C1 segment of cervical spinal cord (tissue), 14 donors: Measurements from ENCODE around the gene UBE2D2.
"Not testable (repeated sequence)": the region's sequence is repeated elsewhere in the genome, so short reads cannot be mapped to it uniquely, and the experiment has no call there.

Experiments
- DNase-seq, 14 donors: peaks; one replicate each; lab custom pipeline; 2025; lab: John Stamatoyannopoulos, UW

Gene UBE2D2

DNA sequence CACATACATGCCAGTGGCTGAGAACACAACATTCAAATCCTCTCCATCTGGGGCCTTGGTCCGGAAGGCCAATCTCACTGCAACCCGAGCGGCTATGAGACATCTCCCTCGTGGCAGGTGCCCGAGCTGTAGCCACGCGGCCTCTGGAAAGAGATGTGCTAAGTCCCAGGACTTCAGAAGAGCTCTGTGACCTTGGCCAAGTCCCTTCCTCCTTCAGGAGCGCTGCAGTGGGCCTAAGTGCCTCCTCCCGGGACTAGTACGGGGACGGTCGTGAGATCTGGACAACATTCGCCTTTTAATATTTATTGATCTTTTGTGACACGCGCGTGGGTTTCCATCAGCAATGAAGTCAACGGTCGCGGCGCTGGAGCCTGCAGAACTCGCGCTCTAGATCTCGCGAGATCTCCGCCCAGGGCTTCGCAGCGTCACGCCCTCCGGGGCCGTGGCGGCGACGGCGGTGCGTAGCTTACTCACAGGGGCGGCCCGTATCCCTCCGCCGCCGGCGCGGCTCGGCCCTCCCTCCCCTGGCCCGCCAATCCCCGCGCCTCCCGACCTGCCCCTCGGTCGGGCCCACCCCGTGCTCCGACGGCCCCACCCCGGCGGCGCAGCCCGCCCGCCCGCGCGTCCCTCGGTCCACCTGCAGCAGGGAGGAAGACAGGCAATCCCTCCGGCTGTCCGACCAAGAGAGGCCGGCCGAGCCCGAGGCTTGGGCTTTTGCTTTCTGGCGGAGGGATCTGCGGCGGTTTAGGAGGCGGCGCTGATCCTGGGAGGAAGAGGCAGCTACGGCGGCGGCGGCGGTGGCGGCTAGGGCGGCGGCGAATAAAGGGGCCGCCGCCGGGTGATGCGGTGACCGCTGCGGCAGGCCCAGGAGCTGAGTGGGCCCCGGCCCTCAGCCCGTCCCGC lies at the start of gene UBE2D2:
UBE2D2 (plus strand) TSS at position 588 of the 903 bp plus-strand sequence. CDS start 453 bp downstream, outside the sequence.
- peak; percentile 70 to 97 (median 90) for DNase-seq

GRCh38 chr5:139512786-139513390 lies 48.3 kb upstream of the UBE2D2 start:
- no peak for DNase-seq

DNA sequence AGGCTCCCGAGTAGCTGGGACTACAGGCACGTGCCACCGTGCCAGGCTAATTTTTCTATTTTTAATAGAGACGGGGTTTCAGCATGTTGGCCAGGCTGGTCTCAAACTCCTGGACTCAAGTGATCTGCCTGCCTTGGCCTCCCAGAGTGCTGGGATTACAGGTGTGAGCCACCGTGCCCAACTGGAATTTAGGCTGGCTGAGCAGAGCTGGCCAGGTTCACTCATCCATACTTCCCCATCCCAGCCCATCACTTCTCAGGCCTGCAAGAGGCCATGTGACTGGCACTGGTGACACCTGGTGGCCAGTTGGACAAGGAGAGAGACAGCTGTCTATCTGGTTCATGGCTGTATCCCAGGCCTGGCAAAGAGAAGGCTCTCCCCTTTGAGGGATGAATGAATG lies 47.7 kb upstream of the UBE2D2 start:
- peak in 12 of 14 donors; percentile 13 to 74 (median 37) for DNase-seq

- DNase-seq = no peak
These were observed 47.2 kb upstream of the UBE2D2 start for GRCh38 chr5:139513852-139514485.

GRCh38 chr5:139514486-139514856 lies 46.7 kb upstream of the UBE2D2 start:
- no peak for DNase-seq

DNA sequence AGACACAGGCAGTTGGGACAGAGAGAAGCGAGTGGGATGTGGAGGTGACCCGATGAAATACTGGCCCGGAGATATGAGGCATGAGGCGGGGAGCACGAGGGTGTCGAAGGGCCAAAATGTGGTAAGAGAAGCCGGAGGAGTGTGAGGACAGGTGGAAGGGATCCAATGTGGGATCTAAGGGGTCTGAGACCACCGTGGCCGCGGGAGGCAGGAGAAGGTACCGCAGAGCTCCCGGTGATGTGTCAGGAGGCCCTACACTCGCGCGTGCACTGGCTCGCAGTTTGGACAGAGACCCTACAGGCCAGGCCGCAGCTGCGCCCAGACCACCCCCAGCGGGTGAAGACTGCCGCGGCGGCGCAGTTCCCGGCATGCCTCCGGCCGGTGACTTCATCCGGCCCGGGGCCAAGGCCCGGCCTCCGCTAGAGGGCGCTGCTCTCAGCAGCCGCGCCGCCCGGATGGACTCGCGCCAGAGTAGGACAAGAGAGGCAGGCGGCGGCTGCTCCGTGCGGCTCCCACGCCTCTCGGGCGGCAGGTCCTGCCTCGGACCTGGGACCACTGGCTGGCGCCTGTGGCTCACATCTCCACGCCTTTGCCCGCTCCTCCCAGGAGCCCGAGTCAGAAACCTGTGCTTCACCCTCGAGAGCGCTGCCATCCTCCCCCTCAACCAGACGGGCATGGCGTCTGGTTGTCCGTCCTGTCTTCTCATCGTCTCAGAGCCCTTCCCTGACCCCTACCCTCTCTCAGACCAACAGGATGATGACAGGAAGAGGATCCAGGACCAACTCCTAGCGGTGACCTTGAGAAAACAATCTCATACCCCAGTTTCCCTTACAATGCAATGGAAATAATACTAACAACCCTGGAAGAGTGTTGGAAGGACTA lies 43.2 kb upstream of the UBE2D2 start:
- peak; percentile 22 to 94 (median 87) for DNase-seq

DNA sequence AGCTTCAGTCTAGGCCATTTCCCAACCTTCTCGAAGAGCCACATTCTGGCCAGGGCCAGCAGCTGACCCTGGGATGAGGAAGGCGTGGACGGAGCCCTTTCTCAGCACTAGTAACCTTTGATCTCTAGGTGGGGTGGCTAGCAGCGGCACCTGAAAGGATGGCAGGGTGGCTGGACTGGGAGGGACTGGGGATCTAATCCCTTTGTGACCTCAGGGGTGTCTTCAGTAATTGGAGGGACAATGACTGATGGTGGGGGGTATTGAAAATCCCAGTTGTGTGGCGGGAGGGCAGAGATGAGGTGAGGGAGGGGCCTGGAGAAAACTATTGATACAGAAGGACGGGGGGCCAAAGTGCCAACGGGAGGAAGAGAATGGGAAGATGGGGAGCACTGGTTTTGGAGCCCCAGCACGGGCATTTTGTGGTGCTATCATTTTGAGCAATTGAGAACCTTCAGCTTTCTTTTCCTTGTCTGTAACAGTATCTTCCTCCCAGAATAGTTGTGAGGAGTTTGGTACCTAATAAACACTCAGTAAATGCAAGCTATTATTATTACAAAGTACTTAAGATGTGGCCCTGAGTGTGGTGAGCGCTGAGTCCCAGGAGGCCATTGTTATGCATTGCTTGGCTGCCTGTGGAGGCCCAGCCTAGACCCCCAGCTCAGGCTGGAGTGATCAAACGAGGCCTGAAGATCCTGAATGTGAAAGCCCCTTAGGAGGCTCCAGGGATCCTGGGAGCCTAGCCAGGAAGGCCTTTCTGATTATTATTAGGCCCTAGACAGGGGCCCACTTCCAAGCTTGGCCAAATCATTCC lies 37.3 kb upstream of the UBE2D2 start:
- no peak for DNase-seq

GRCh38 chr5:139524446-139524845 lies 36.7 kb upstream of the UBE2D2 start:
- no peak for DNase-seq

DNA sequence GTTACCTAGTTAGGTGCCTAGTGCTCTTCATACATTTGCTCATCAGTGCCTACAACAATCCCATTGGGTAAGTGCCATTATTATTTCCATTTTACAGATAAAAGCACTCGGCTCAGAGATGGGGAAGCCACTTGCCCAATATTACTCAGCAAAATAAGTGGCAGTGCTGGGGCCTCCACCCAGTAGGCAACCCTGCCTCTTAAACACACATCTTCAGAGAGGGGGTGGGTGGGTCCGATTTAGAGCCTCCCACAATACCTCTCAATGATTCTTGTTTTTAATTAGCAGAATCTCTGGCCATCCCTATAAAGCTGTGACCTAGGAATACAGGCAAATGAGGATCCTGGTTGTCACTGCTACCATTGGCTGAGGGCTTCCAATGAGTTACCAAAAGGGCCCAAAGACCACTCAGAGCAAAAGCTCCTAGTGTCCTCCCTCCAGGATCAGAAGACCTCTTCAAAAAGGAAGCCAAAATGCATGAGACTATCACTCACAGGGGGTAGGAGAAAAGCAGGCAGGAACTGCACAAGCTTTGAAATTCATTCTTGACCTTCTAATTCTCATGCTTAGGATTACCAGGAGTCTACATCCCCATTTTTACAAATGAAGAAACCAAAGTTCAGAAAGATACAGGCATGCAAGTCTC lies 36.1 kb upstream of the UBE2D2 start:
- no peak for DNase-seq

- DNase-seq = peak in 1 of 14 donors; percentile 2
These were observed 35.4 kb upstream of the UBE2D2 start for GRCh38 chr5:139525586-139526308.

- DNase-seq = peak in 2 of 14 donors; percentile 5 to 10
These were observed 34.6 kb upstream of the UBE2D2 start for GRCh38 chr5:139526309-139527089.

- DNase-seq = not testable (repeated sequence)
These were observed 34.1 kb upstream of the UBE2D2 start for GRCh38 chr5:139527090-139527470.

DNA sequence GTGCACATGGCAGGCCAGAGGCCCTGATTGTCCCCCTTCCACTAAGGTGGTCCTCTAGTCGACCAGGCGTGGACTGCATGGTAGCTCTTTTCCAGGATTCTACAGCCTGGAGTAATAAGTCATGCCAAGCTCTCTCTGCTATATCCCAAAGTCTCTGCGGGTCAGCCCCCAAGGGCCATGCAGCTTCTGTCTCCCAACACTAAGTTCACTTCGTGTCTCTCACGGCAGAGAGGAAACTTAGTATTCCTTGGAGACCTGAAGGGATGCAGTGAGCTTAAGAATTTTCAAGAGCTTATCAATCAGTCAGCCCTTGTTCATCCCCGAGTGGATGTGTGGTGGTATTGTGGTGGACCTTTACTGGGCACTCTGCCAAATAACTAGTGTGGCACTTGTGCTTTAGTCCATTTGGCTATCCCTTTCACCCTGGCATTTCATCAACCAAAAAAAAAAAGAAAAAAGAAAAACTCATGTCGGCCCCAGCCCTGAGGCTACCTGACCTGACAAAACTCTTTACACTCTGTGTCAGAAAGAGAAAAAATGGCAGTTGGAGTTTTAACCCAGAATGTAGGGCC lies 33.2 kb upstream of the UBE2D2 start:
- DNase-seq = not testable (repeated sequence)

GRCh38 chr5:139528695-139529094 lies 32.4 kb upstream of the UBE2D2 start:
- DNase-seq = not testable (repeated sequence)

GRCh38 chr5:139530079-139530478 lies 31.1 kb upstream of the UBE2D2 start:
- DNase-seq = not testable (repeated sequence)

DNA sequence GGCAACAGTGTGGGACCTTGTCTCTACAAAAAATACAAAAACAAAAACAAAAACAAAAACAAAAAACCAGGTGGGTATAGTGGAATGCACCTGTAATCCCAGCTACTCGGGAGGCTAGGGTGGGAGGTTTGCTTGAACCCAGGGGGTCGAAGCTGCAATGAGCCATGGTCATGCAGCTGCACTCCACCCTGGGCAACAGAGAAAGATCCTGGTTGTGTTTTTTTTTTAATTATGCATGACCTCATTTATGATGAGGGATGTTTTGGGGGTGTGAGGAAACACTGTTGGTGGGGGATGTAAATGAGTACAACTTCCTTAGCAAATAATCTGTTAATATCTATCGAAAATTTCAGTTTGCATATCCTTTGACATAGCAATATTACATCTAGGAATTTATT lies 29.4 kb upstream of the UBE2D2 start:
- DNase-seq = no peak

- peak in 13 of 14 donors; percentile 1 to 75 (median 39) for DNase-seq
These were observed 17.6 kb upstream of the UBE2D2 start for GRCh38 chr5:139543423-139543991.

GRCh38 chr5:139546593-139546992 lies 14.5 kb upstream of the UBE2D2 start:
- not testable (repeated sequence) for DNase-seq
